ENCODE results near the gene TANK.

GRCh38 chr2:161237392-161238264 is 77.4 kb downstream of the TANK start:
- TF ChIP-seq CTCF (IDR thresholded peaks at IDR 0.05; ENCODE audit: low read depth, low read length) (no peak), POLR2A (IDR thresholded peaks at IDR 0.05; ENCODE audit: extremely low read depth, insufficient read length) (no peak), MYC (IDR thresholded peaks at IDR 0.05; ENCODE audit: low read depth, low read length) (no peak)
- TF ChIP-seq, protein P1, sequence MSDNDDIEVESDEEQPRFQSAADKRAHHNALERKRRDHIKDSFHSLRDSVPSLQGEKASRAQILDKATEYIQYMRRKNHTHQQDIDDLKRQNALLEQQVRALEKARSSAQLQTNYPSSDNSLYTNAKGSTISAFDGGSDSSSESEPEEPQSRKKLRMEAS (IDR thresholded peaks at IDR 0.05; ENCODE audit: low read depth, low read length), result no peak
